K562 (cell line): ENCODE measurements around the gene TMEM107. TPM values are rescaled to one million over a fixed set of nuclear protein-coding genes. Genes with fewer than 3 reads are reported as not detected.

Experiments used
- FOSL1 ChIP-seq: fragments of 200-800 bp; sonication (Bioruptor generic); conservative IDR thresholded peaks from 2 replicates; pipeline ENCODE4 v1.6.1; 2016; ENCODE audit warnings: missing genetic modification characterization, missing compliant biosample characterization
- GATAD2B ChIP-seq: fragments of 450-650 bp; IDR thresholded peaks from 2 replicates; pipeline ENCODE4 v1.6.1; 2017; ENCODE audit warnings: mild to moderate bottlenecking, borderline replicate concordance
- HSF4 ChIP-seq: fragments of 250-450 bp; sonication (Bioruptor Pico); IDR thresholded peaks from 2 replicates; pipeline ENCODE4 v2.1.2; 2022; ENCODE audit warnings: mild to moderate bottlenecking, moderate library complexity, borderline replicate concordance
- JUN ChIP-seq, 2 experiments: sonication (generic) in 1 of 2; formaldehyde crosslinking in 1 of 2; IDR thresholded peaks; 2 replicates each; pipeline versions ENCODE4 v1.6.1 to v1.8.0; 2012 to 2022; ENCODE audit warnings: borderline replicate concordance in 2 of 2, mild to moderate bottlenecking in 2 of 2, improper control_type of control experiment in 1 of 2, low read depth in 1 of 2, low read length in 1 of 2, missing genetic modification reagents in 1 of 2
- RBM39 ChIP-seq: fragments of 200-400 bp; formaldehyde crosslinking; optimal IDR thresholded peaks from 2 replicates; pipeline ENCODE3; 2018; ENCODE audit warnings: low read depth, low read length
- SRSF3 ChIP-seq: fragments of 200-400 bp; formaldehyde crosslinking; IDR thresholded peaks from 2 replicates; pipeline ENCODE4 v1.6.1; 2016; ENCODE audit warnings: mild to moderate bottlenecking, low read length, moderate library complexity; ENCODE audit not compliant: insufficient read depth
- ZNF407 ChIP-seq: fragments of 450-650 bp; IDR thresholded peaks from 2 replicates; pipeline ENCODE4 v1.6.1; 2016; ENCODE audit warnings: low read depth
- polyA plus RNA-seq, 8 experiments: library from polyadenylated mRNA; depleted of rRNA in 4 of 8; stranded (reverse) in 5 of 8; unstranded in 3 of 8; fragments of >200 nt; fragmentation: Nextera tagmentation in 2 of 8; fragmentation: Illumina TruSeq in 1 of 8; extraction: Ambion mirVana in 2 of 8; extraction: Trizol in 1 of 8; gene quantifications; 2 replicates each; pipeline versions ENCODE4 v1.2.1 to v1.2.3, GENCODE V29; 2011 to 2014; ENCODE audit warnings: inconsistent platforms in 1 of 8, missing spikeins in 1 of 8
- total RNA-seq, 7 experiments: library from RNA; depleted of rRNA in 6 of 7; stranded (reverse); fragments of >200 nt in 6 of 7; fragmentation: Illumina TruSeq in 2 of 7; extraction: Trizol in 2 of 7; gene quantifications; 2 replicates each; pipeline versions ENCODE4 v1.2.1 to v1.2.3, GENCODE V29; 2011 to 2021; ENCODE audit warnings: low replicate concordance in 1 of 7
- TF ChIP-seq, protein P1 (sequence below): fragments of 150-350 bp; conservative IDR thresholded peaks from 2 replicates; pipeline ENCODE4 v1.6.1; 2014; ENCODE audit warnings: low read length

The TMEM107 gene
- total and polyA plus RNA-seq, 9 of the 15 experiments (the other 6 are each of a cell fraction or from before 2014, with no cell fraction given) = 7.1 to 26.2 (median 16.9) TPM

DNA sequence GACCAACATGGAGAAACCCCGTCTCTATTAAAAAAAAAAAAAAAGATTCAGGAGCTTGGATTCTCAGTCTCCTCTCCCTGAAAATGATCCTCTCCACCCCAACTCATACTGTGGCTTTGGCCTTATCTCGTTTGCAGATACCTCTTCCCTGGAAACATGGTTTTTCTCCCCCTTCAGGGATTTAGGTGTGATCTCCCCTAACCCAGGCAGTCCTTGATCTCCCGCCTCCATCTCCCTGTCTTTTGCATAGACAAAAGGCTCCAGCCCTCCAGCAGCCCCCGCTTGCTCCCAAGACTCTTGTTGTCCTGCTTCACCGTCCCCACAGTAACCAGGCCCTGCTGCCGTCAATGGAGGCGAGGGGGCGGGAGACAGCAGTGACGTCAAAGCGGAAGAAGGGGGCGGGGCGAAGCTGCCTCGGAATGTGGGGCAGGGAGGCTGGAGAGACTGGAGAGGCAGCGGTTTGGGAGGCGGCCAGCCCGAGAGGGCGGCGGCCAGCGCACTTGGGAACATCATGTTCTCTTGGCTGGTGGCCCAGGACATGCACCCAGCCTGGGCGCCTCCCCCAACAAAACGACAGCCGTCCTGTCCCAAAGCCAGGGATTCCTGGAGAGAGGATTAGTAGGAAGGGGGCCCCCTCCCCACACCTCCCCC lies 22.1 kb downstream of the TMEM107 start (continued):
- TF ChIP-seq ZNF407 = no peak
- no peak for TF ChIP-seq FOSL1 (tag)
- TF ChIP-seq SRSF3 = no peak
- TF ChIP-seq HSF4 (CRISPR knock-in tag) = no peak
- TF ChIP-seq GATAD2B = no peak
- TF ChIP-seq JUN (IDR thresholded peaks at IDR 0.05; ENCODE audit: borderline replicate concordance, low read depth, low read length) = no peak
- TF ChIP-seq JUN (CRISPR knock-in tag; IDR thresholded peaks at IDR 0.05; ENCODE audit: borderline replicate concordance) = no peak
- TF ChIP-seq, protein P1, sequence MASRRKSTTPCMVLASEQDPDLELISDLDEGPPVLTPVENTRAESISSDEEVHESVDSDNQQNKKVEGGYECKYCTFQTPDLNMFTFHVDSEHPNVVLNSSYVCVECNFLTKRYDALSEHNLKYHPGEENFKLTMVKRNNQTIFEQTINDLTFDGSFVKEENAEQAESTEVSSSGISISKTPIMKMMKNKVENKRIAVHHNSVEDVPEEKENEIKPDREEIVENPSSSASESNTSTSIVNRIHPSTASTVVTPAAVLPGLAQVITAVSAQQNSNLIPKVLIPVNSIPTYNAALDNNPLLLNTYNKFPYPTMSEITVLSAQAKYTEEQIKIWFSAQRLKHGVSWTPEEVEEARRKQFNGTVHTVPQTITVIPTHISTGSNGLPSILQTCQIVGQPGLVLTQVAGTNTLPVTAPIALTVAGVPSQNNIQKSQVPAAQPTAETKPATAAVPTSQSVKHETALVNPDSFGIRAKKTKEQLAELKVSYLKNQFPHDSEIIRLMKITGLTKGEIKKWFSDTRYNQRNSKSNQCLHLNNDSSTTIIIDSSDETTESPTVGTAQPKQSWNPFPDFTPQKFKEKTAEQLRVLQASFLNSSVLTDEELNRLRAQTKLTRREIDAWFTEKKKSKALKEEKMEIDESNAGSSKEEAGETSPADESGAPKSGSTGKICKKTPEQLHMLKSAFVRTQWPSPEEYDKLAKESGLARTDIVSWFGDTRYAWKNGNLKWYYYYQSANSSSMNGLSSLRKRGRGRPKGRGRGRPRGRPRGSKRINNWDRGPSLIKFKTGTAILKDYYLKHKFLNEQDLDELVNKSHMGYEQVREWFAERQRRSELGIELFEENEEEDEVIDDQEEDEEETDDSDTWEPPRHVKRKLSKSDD = no peak
- no peak for TF ChIP-seq RBM39
